Fibroblast of skin of abdomen (primary cell): Measurements from ENCODE around the gene FAM177B.
"Not testable (repeated sequence)": the region's sequence is repeated elsewhere in the genome, so short reads cannot be mapped to it uniquely, and the experiment has no call there.

Experiments used
- DNase-seq: peaks from one replicate; pipeline ENCODE4 v3.0.0-alpha.2; 2013

Gene FAM177B

GRCh38 chr1:222741630-222742457 lies 4.8 kb downstream of the FAM177B start:
- not testable (repeated sequence) for DNase-seq

- no peak for DNase-seq
Measured at GRCh38 chr1:222749927-222750326, 12.9 kb downstream of the FAM177B start.

GRCh38 chr1:222750651-222751050 lies 13.6 kb downstream of the FAM177B start:
- DNase-seq: no peak

GRCh38 chr1:222751255-222751654 lies 14.3 kb downstream of the FAM177B start:
- no peak for DNase-seq

GRCh38 chr1:222754366-222755139 lies 17.6 kb downstream of the FAM177B start:
- DNase-seq: peak; percentile 89

- no peak for DNase-seq
Measured at GRCh38 chr1:222757646-222758268, 20.8 kb downstream of the FAM177B start.

GRCh38 chr1:222759451-222760035 lies 22.5 kb downstream of the FAM177B start:
- no peak for DNase-seq

- no peak for DNase-seq
Measured at GRCh38 chr1:222761083-222761482, 24.1 kb downstream of the FAM177B start.

GRCh38 chr1:222762178-222762577 lies 25.2 kb downstream of the FAM177B start:
- DNase-seq: not testable (repeated sequence)

GRCh38 chr1:222767152-222767571 lies 30.2 kb downstream of the FAM177B start:
- DNase-seq: no peak

- no peak for DNase-seq
Measured at GRCh38 chr1:222768592-222768991, 31.6 kb downstream of the FAM177B start.

- DNase-seq: no peak
Measured at GRCh38 chr1:222769181-222769580, 32.2 kb downstream of the FAM177B start.

GRCh38 chr1:222769971-222770620 lies 33.1 kb downstream of the FAM177B start:
- DNase-seq: no peak

- no peak for DNase-seq
Measured at GRCh38 chr1:222772996-222773379, 36.0 kb downstream of the FAM177B start.

GRCh38 chr1:222777463-222777862 lies 40.5 kb downstream of the FAM177B start:
- DNase-seq: no peak

- DNase-seq: no peak
Measured at GRCh38 chr1:222777977-222778376, 41.0 kb downstream of the FAM177B start.

- DNase-seq: no peak
Measured at GRCh38 chr1:222781251-222781650, 44.2 kb downstream of the FAM177B start.

- DNase-seq: no peak
Measured at GRCh38 chr1:222783051-222783450, 46.0 kb downstream of the FAM177B start.

GRCh38 chr1:222784371-222784770 lies 47.4 kb downstream of the FAM177B start:
- no peak for DNase-seq

- DNase-seq: no peak
Measured at GRCh38 chr1:222784916-222785315, 47.9 kb downstream of the FAM177B start.

- DNase-seq: no peak
Measured at GRCh38 chr1:222785529-222785928, 48.5 kb downstream of the FAM177B start.

- DNase-seq: peak; percentile 44
Measured at GRCh38 chr1:222786121-222786520, 49.1 kb downstream of the FAM177B start.
